Fibroblast of skin of back (primary cell): ENCODE measurements around the gene ENDOV.
A peak's percentile ranks its signal among the peaks of the same experiment; 100 is the strongest.
"Not testable (repeated sequence)": the region's sequence is repeated elsewhere in the genome, so short reads cannot be mapped to it uniquely, and the experiment has no call there.

Experiments
- DNase-seq: peaks from one replicate; pipeline ENCODE4 v3.0.0-alpha.2; 2013

ENDOV gene

GRCh38 chr17:80388601-80389000 is 26.4 kb upstream of the ENDOV start:
- DNase-seq, result no peak

GRCh38 chr17:80389011-80389995 is 25.7 kb upstream of the ENDOV start:
- DNase-seq, result peak; percentile 8

GRCh38 chr17:80393241-80393890 is 21.6 kb upstream of the ENDOV start:
- DNase-seq, result no peak

GRCh38 chr17:80393961-80394360 is 21.0 kb upstream of the ENDOV start:
- no peak for DNase-seq

- DNase-seq, result no peak
These were observed 20.2 kb upstream of the ENDOV start for GRCh38 chr17:80394629-80395216.

- no peak for DNase-seq
These were observed 19.4 kb upstream of the ENDOV start for GRCh38 chr17:80395402-80396151.

- DNase-seq, result no peak
These were observed 18.6 kb upstream of the ENDOV start for GRCh38 chr17:80396157-80397033.

- no peak for DNase-seq
These were observed 18.0 kb upstream of the ENDOV start for GRCh38 chr17:80397034-80397387.

- no peak for DNase-seq
These were observed 17.3 kb upstream of the ENDOV start for GRCh38 chr17:80397686-80398085.

GRCh38 chr17:80401086-80401485 is 13.9 kb upstream of the ENDOV start:
- not testable (repeated sequence) for DNase-seq

GRCh38 chr17:80402102-80402501 is 12.9 kb upstream of the ENDOV start:
- not testable (repeated sequence) for DNase-seq

- DNase-seq, result no peak
These were observed 12.0 kb upstream of the ENDOV start for GRCh38 chr17:80402959-80403358.

GRCh38 chr17:80406146-80406545 is 8.8 kb upstream of the ENDOV start:
- no peak for DNase-seq

GRCh38 chr17:80407917-80408316 is 7.0 kb upstream of the ENDOV start:
- DNase-seq, result not testable (repeated sequence)

GRCh38 chr17:80408872-80409271 is 6.1 kb upstream of the ENDOV start:
- DNase-seq, result no peak

- DNase-seq, result no peak
These were observed 5.3 kb upstream of the ENDOV start for GRCh38 chr17:80409626-80410025.

- DNase-seq, result not testable (repeated sequence)
These were observed 4.4 kb upstream of the ENDOV start for GRCh38 chr17:80410441-80411087.

- no peak for DNase-seq
These were observed 1.0 kb upstream of the ENDOV start for GRCh38 chr17:80413771-80414507.

GRCh38 chr17:80414508-80414802 is 512 bp upstream of the ENDOV start:
- no peak for DNase-seq

GRCh38 chr17:80415626-80416137 is 715 bp downstream of the ENDOV start:
- DNase-seq, result no peak
